Ishikawa (cell line): ENCODE data around the gene DENND1C.

ENCODE experiments used
- CREB1 ChIP-seq: IDR thresholded peaks from 2 replicates; pipeline ENCODE4 v1.6.1; 2012; ENCODE audit warnings: low read depth
- RAD21 ChIP-seq: IDR thresholded peaks from 2 replicates; pipeline ENCODE4 v1.6.1; 2012; ENCODE audit warnings: low read depth
- REST ChIP-seq: IDR thresholded peaks from 2 replicates; pipeline ENCODE4 v1.6.1; 2012; ENCODE audit warnings: low read depth, mild to moderate bottlenecking
- TCF12 ChIP-seq: IDR thresholded peaks from 2 replicates; pipeline ENCODE4 v1.6.1; 2012; ENCODE audit warnings: low read depth

- TF ChIP-seq CREB1 (no peak), TCF12 (no peak), REST (no peak), RAD21 (no peak)
Observed at GRCh38 chr19:6514926-6515544, 33.4 kb upstream of the DENND1C start.
